ENCODE results near the gene LPCAT2.

- TF ChIP-seq POLR2A (IDR thresholded peaks at IDR 0.05) (no peak), CTCF (IDR thresholded peaks at IDR 0.05) (no peak), POLR2AphosphoS5 (IDR thresholded peaks at IDR 0.05) (no peak)
Observed at GRCh38 chr16:55597928-55598327, 89.1 kb downstream of the LPCAT2 start.
